ENCODE results near the gene TRAK1. TPM values are rescaled to one million over a fixed set of nuclear protein-coding genes. Genes with fewer than 3 reads are reported as not detected.

The TRAK1 gene
- total and polyA plus RNA-seq, 7 donors: 17.6 to 42.7 (median 31.8) TPM

GRCh38 chr3:42134867-42135464 is 43.8 kb downstream of the TRAK1 start:
- intact Hi-C loops (cut with DNase I): no loop called here
- H3K27ac ChIP-seq: no peak overlapping the region
- peaks cover 0 to 2% (median 0%) of the 10 kb centered on the region in 4 donors for H3K4me1 ChIP-seq
- WGBS, 2 donors: 19 to 76% methylated on average over 3 of the region's 3 CpGs
- no peak overlapping the region for H3K4me3 ChIP-seq
- DNase-seq: no peak
- no peaks in the 10 kb centered on the region for H3K27me3 ChIP-seq
- H3K9me3 ChIP-seq: no peaks in the 10 kb centered on the region
- peaks cover 0 to 4% (median 0%) of the 10 kb centered on the region in 4 donors for H3K36me3 ChIP-seq
- no peak for TF ChIP-seq POLR2AphosphoS5 (IDR thresholded peaks at IDR 0.05)
- no peak for TF ChIP-seq EP300 (IDR thresholded peaks at IDR 0.05)
- TF ChIP-seq CTCF (IDR thresholded peaks at IDR 0.05): no peak
- TF ChIP-seq POLR2A (IDR thresholded peaks at IDR 0.05): no peak

GRCh38 chr3:42139621-42140453 is 48.7 kb downstream of the TRAK1 start:
- Histone ChIP-seq H3K4me3 (no peak overlapping the region), H3K4me1 (no peaks in the 10 kb centered on the region), H3K27me3 (no peaks in the 10 kb centered on the region), H3K27ac (no peak overlapping the region), H3K9me3 (no peaks in the 10 kb centered on the region), H3K36me3 (peaks cover 0 to 4% (median 0%) of the 10 kb centered on the region in 4 donors)
- intact Hi-C loops (cut with DNase I): no loop called here
- 94 to 95% methylated on average over 16 of the region's 16 CpGs for WGBS, 2 donors
- TF ChIP-seq POLR2AphosphoS5 (IDR thresholded peaks at IDR 0.05) (no peak), EP300 (IDR thresholded peaks at IDR 0.05) (no peak), POLR2A (IDR thresholded peaks at IDR 0.05) (no peak), CTCF (IDR thresholded peaks at IDR 0.05) (no peak)
- DNase-seq: no peak

GRCh38 chr3:42140665-42141203 is 49.6 kb downstream of the TRAK1 start:
- Histone ChIP-seq H3K9me3 (no peaks in the 10 kb centered on the region), H3K4me1 (no peaks in the 10 kb centered on the region), H3K27ac (no peak overlapping the region), H3K4me3 (no peak overlapping the region), H3K27me3 (no peaks in the 10 kb centered on the region), H3K36me3 (peaks cover 0 to 4% (median 0%) of the 10 kb centered on the region in 4 donors)
- intact Hi-C loops (cut with DNase I): no loop called here
- no peak for DNase-seq
- TF ChIP-seq POLR2AphosphoS5 (IDR thresholded peaks at IDR 0.05) (no peak), CTCF (IDR thresholded peaks at IDR 0.05) (no peak), POLR2A (IDR thresholded peaks at IDR 0.05) (no peak), EP300 (IDR thresholded peaks at IDR 0.05) (no peak)
- WGBS, 2 donors: 91 to 93% methylated on average over 7 of the region's 7 CpGs

- DNase-seq: no peak
- H3K4me3 ChIP-seq: no peak overlapping the region
- 90 to 92% methylated on average over 7 of the region's 7 CpGs for WGBS, 2 donors
- H3K27ac ChIP-seq: no peak overlapping the region
- peaks cover 0 to 4% (median 0%) of the 10 kb centered on the region in 4 donors for H3K36me3 ChIP-seq
- no peak for TF ChIP-seq CTCF (IDR thresholded peaks at IDR 0.05)
- TF ChIP-seq POLR2AphosphoS5 (IDR thresholded peaks at IDR 0.05): no peak
- no peak for TF ChIP-seq EP300 (IDR thresholded peaks at IDR 0.05)
- no peak for TF ChIP-seq POLR2A (IDR thresholded peaks at IDR 0.05)
- H3K9me3 ChIP-seq: no peaks in the 10 kb centered on the region
- no peaks in the 10 kb centered on the region for H3K27me3 ChIP-seq
- intact Hi-C loops (cut with DNase I): no loop called here
- H3K4me1 ChIP-seq: peaks cover 0 to 6% (median under 1%) of the 10 kb centered on the region in 4 donors
Observed at GRCh38 chr3:42143440-42143839, 52.3 kb downstream of the TRAK1 start.
